Measurements from ENCODE around the gene NDUFS7. TPM values are rescaled to one million over a fixed set of nuclear protein-coding genes. Genes with fewer than 3 reads are reported as not detected.
A peak's percentile ranks its signal among the peaks of the same experiment; 100 is the strongest.

The NDUFS7 gene
- total and polyA plus RNA-seq, 2 donors from 2014 or later, result 85.5 to 265 TPM

- no peak overlapping the region for H3K27ac ChIP-seq (ENCODE audit: low read depth in 2 of 2, low read length in 2 of 2)
- FAIRE-seq (no peak), DNase-seq (no peak)
- no peak overlapping the region for H3K9ac ChIP-seq (ENCODE audit: low read length in 3 of 3)
- H3K4me3 ChIP-seq (ENCODE audit: low read length in 3 of 3), result no peak overlapping the region
- H3K27me3 ChIP-seq (ENCODE audit: control insufficient read depth, insufficient read depth, low read length), result no peaks in the 10 kb centered on the region
- H3K4me1 ChIP-seq (ENCODE audit: control insufficient read depth in 2 of 3, insufficient read depth in 2 of 3, low read depth in 1 of 3, low read length in 3 of 3), result peaks cover 3 to 50% (median 43%) of the 10 kb centered on the region in 3 donors
- intact Hi-C loops (cut with DNase I), result no loop called here
- no peaks in the 10 kb centered on the region for H3K9me3 ChIP-seq (ENCODE audit: control insufficient read depth in 2 of 3, insufficient read depth in 1 of 3, low read length in 3 of 3)
- TF ChIP-seq, protein P1, sequence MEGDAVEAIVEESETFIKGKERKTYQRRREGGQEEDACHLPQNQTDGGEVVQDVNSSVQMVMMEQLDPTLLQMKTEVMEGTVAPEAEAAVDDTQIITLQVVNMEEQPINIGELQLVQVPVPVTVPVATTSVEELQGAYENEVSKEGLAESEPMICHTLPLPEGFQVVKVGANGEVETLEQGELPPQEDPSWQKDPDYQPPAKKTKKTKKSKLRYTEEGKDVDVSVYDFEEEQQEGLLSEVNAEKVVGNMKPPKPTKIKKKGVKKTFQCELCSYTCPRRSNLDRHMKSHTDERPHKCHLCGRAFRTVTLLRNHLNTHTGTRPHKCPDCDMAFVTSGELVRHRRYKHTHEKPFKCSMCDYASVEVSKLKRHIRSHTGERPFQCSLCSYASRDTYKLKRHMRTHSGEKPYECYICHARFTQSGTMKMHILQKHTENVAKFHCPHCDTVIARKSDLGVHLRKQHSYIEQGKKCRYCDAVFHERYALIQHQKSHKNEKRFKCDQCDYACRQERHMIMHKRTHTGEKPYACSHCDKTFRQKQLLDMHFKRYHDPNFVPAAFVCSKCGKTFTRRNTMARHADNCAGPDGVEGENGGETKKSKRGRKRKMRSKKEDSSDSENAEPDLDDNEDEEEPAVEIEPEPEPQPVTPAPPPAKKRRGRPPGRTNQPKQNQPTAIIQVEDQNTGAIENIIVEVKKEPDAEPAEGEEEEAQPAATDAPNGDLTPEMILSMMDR (IDR thresholded peaks at IDR 0.05; ENCODE audit: borderline replicate concordance, extremely low read depth, insufficient read depth), result no peak
- peaks cover 4 to 44% (median 27%) of the 10 kb centered on the region in 3 donors for H3K36me3 ChIP-seq (ENCODE audit: control insufficient read depth in 2 of 3, insufficient read depth in 3 of 3, low read length in 3 of 3)
Observed at GRCh38 chr19:1420590-1420989, 36.9 kb downstream of the NDUFS7 start.

GRCh38 chr19:1421218-1421957 lies 37.7 kb downstream of the NDUFS7 start:
- Histone ChIP-seq H3K9me3 (ENCODE audit: control insufficient read depth in 2 of 3, insufficient read depth in 1 of 3, low read length in 3 of 3) (no peaks in the 10 kb centered on the region), H3K27ac (ENCODE audit: low read depth in 2 of 2, low read length in 2 of 2) (no peak overlapping the region), H3K4me1 (ENCODE audit: control insufficient read depth in 2 of 3, insufficient read depth in 2 of 3, low read depth in 1 of 3, low read length in 3 of 3) (peaks cover 0 to 43% (median 42%) of the 10 kb centered on the region in 3 donors), H3K36me3 (ENCODE audit: control insufficient read depth in 2 of 3, insufficient read depth in 3 of 3, low read length in 3 of 3) (peaks cover 4 to 47% (median 27%) of the 10 kb centered on the region in 3 donors), H3K4me3 (ENCODE audit: low read length in 3 of 3) (no peak overlapping the region), H3K27me3 (ENCODE audit: control insufficient read depth, insufficient read depth, low read length) (no peaks in the 10 kb centered on the region), H3K9ac (ENCODE audit: low read length in 3 of 3) (no peak overlapping the region)
- FAIRE-seq (no peak), DNase-seq (no peak)
- TF ChIP-seq, protein P1 (IDR thresholded peaks at IDR 0.05; ENCODE audit: borderline replicate concordance, extremely low read depth, insufficient read depth), result no peak
- intact Hi-C loops (cut with DNase I), result no loop called here

- peaks cover 4 to 49% (median 27%) of the 10 kb centered on the region in 3 donors for H3K36me3 ChIP-seq (ENCODE audit: control insufficient read depth in 2 of 3, insufficient read depth in 3 of 3, low read length in 3 of 3)
- DNase-seq (peak in 1 of 5 donors; percentile 80), FAIRE-seq (no peak)
- H3K27me3 ChIP-seq (ENCODE audit: control insufficient read depth, insufficient read depth, low read length), result no peaks in the 10 kb centered on the region
- peaks cover 0 to 38% (median 37%) of the 10 kb centered on the region in 3 donors for H3K4me1 ChIP-seq (ENCODE audit: control insufficient read depth in 2 of 3, insufficient read depth in 2 of 3, low read depth in 1 of 3, low read length in 3 of 3)
- H3K4me3 ChIP-seq (ENCODE audit: low read length in 3 of 3), result no peak overlapping the region
- H3K9me3 ChIP-seq (ENCODE audit: control insufficient read depth in 2 of 3, insufficient read depth in 1 of 3, low read length in 3 of 3), result no peaks in the 10 kb centered on the region
- no peak overlapping the region for H3K9ac ChIP-seq (ENCODE audit: low read length in 3 of 3)
- intact Hi-C loops (cut with DNase I), result no loop called here
- H3K27ac ChIP-seq (ENCODE audit: low read depth in 2 of 2, low read length in 2 of 2), result peak overlapping the region in 1 of 2 donors; percentile 61
- TF ChIP-seq, protein P1 (IDR thresholded peaks at IDR 0.05; ENCODE audit: borderline replicate concordance, extremely low read depth, insufficient read depth), result no peak
Observed at GRCh38 chr19:1421958-1422305, 38.2 kb downstream of the NDUFS7 start.

Data from kidney (tissue), 14 donors.